Natural killer cell treated with Interleukin-12 subunit alpha and Interleukin-12 subunit beta and Interleukin-15 and Interleukin-18, amount 100 ng/mL, for 72 hours (primary cell): ENCODE results near the gene TSPAN15. TPM values are rescaled to one million over a fixed set of nuclear protein-coding genes. Genes with fewer than 3 reads are reported as not detected.

Experiments
- ATAC-seq, 2 donors: fragments of 150-1000 bp; cut with Tn5 transposase in 1 of 2; sonication (Bioruptor Pico), chemical (Tn5 transposase) in 1 of 2; 2 replicates each; pipeline ENCODE4 v1.10.0; 2021
- DNase-seq: peaks from one replicate; pipeline ENCODE4 v3.0.0; 2022; ENCODE audit warnings: low spot score
- H3K27ac Mint-ChIP-seq, 2 donors: 1 replicate in 1 of 2; 2 replicates in 1 of 2; pipeline ENCODE4 v1.8.0; 2022; ENCODE audit warnings: mixed read lengths in 2 of 2, mild to moderate bottlenecking in 1 of 2, moderate library complexity in 1 of 2
- H3K27me3 Mint-ChIP-seq, 2 donors: 1 replicate in 1 of 2; 2 replicates in 1 of 2; pipeline ENCODE4 v1.8.0; 2022; ENCODE audit warnings: mixed read lengths in 2 of 2
- H3K36me3 Mint-ChIP-seq: one replicate; pipeline ENCODE4 v1.8.0; 2022; ENCODE audit warnings: mixed read lengths
- H3K4me1 Mint-ChIP-seq, 2 donors: 1 replicate in 1 of 2; 2 replicates in 1 of 2; pipeline ENCODE4 v1.8.0; 2022; ENCODE audit warnings: low read depth in 2 of 2, mixed read lengths in 2 of 2, mild to moderate bottlenecking in 1 of 2
- H3K4me3 Mint-ChIP-seq: one replicate; pipeline ENCODE4 v1.8.0; 2022; ENCODE audit warnings: mixed read lengths
- H3K9me3 Mint-ChIP-seq: 2 replicates; pipeline ENCODE4 v1.8.0; 2022; ENCODE audit warnings: mixed read lengths
- total RNA-seq, 2 donors: library from RNA; stranded (reverse); gene quantifications; one replicate each; pipeline ENCODE4 v1.2.3, GENCODE V29; 2022

The TSPAN15 gene
- total RNA-seq, 2 donors from 2014 or later = 1.2 to 1.4 TPM

DNA sequence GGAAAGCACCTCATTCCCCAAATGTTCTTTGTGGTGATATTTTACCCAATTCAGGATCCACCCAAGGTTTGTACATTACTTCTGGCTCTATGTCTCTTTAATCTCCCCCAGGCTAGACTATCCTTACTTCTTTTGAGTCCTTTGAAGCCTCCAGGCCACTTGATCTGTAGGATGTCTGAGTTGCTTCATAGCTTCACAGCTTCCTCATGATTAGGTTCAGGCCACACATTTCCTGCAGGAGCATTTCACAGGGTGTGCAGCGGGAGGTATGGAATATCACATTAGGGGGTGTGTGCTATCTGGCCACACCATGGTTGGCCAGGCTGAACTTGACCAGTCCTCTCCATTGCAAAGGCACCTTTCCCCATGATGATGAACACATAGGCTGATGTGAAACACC lies 18.7 kb downstream of the TSPAN15 start:
- H3K4me1 Mint-ChIP-seq = peaks cover 10 to 18% of the 10 kb centered on the region in 2 donors
- H3K27ac Mint-ChIP-seq = no peak overlapping the region
- ATAC-seq (no peak), DNase-seq (no peak)
- H3K4me3 Mint-ChIP-seq = no peak overlapping the region
- peaks cover 15 to 20% of the 10 kb centered on the region in 2 donors for H3K27me3 Mint-ChIP-seq
- H3K36me3 Mint-ChIP-seq = no peaks in the 10 kb centered on the region
- no peaks in the 10 kb centered on the region for H3K9me3 Mint-ChIP-seq

DNA sequence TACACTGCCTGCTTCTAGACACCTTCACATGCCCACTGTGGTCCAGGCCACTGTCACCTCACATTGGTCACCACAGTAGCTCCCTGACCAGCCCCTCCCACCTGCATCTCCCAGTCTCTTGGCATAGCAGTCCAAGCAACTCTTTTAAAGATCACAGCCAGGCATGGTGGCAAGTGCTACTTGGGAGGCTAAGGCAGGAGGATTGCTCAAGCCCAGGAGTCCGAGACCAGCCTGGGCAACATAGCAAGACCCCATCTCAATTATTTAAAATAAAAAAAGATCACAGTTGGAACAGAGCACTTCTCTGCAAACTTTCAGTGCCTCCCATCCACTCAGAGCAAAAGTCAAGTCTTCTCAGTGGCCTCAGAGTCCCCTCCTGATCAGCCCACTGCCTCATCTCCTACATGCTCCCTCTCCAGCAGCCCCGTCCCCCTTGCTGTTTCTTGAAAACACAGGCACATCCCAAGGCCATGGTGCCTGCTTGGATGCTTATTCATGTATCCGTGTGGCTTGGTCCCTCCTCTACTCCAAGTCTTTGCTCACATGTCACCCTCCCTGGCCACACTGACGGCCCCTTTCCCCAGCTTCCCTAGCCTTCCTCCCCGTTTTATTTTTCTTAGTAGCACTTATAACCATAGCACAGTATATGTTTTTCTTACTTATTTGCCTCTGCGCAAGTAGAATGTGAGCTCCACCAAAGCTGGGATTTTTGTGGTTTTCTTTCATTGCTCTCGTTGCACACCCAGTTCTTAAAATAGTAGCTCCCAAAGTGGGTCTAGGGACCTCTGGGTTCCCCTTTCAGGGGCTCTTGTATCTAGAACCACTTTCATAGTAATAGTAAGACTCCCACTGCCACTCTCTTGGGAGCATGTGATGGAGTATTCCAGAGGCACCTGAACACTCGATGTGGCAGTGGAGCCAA lies 19.5 kb downstream of the TSPAN15 start:
- Mint-ChIP-seq H3K36me3 (no peaks in the 10 kb centered on the region), H3K9me3 (no peaks in the 10 kb centered on the region)

GRCh38 chr10:69472142-69472541 lies 20.9 kb downstream of the TSPAN15 start:
- Mint-ChIP-seq H3K27me3 (peaks cover 15 to 20% of the 10 kb centered on the region in 2 donors), H3K4me3 (no peak overlapping the region), H3K27ac (no peak overlapping the region), H3K4me1 (peaks cover 0 to 2% of the 10 kb centered on the region in 2 donors), H3K9me3 (no peaks in the 10 kb centered on the region), H3K36me3 (no peaks in the 10 kb centered on the region)
- no peak for ATAC-seq
- DNase-seq = no peak

More for the DNA sequence above, 19.5 kb downstream of the TSPAN15 start:
- ATAC-seq = no peak
- Mint-ChIP-seq H3K27me3 (peaks cover 15 to 20% of the 10 kb centered on the region in 2 donors), H3K27ac (no peak overlapping the region), H3K4me3 (no peak overlapping the region), H3K4me1 (peaks cover 3 to 10% of the 10 kb centered on the region in 2 donors)
- DNase-seq = no peak

GRCh38 chr10:69472544-69472943 lies 21.3 kb downstream of the TSPAN15 start:
- no peaks in the 10 kb centered on the region for H3K36me3 Mint-ChIP-seq
- H3K4me1 Mint-ChIP-seq = peaks cover 0 to 2% of the 10 kb centered on the region in 2 donors
- H3K27me3 Mint-ChIP-seq = peaks cover 15 to 20% of the 10 kb centered on the region in 2 donors
- no peaks in the 10 kb centered on the region for H3K9me3 Mint-ChIP-seq
- DNase-seq (no peak), ATAC-seq (no peak)
- H3K27ac Mint-ChIP-seq = no peak overlapping the region
- H3K4me3 Mint-ChIP-seq = no peak overlapping the region

DNA sequence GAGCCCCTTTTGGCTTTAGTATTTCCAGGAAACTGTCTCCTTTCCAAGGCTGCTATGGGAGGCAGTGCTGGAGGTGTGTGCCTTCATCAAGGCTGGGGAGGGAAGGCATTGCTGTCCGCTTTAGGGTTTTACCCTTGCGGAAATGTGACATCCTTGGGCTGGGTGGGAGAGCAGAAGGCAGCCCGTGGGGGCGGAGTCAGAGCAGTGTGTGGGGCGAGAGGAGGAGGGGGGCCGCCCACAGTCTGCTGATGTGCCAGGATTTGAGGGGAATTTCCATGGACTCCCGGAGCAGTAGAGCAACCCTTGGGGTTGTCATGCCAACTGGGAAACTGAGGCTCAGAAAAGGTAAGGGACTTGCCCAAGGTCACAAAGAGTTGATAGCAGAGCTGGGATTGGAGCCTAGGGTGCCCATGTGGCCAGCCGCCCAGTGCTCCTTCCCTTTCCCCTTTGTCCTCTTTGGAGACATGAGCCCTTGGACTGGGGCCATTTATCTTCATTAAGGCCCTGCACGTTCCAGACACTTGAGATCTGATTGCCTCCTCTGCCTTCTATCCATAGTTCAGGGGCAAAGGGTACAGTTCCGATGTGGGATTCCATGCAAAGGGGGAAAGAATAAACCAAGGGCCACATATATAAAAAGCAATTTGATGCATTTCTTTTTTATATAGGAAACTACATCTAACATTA lies 22.2 kb downstream of the TSPAN15 start:
- Mint-ChIP-seq H3K4me3 (no peak overlapping the region), H3K9me3 (no peaks in the 10 kb centered on the region), H3K27ac (no peak overlapping the region)

GRCh38 chr10:69474742-69475432 lies 23.6 kb downstream of the TSPAN15 start:
- H3K27me3 Mint-ChIP-seq = peaks cover 15 to 20% of the 10 kb centered on the region in 2 donors
- H3K36me3 Mint-ChIP-seq = no peaks in the 10 kb centered on the region
- DNase-seq = no peak
- H3K4me1 Mint-ChIP-seq = peaks cover 0 to 2% of the 10 kb centered on the region in 2 donors
- H3K4me3 Mint-ChIP-seq = no peak overlapping the region
- no peak for ATAC-seq
- no peaks in the 10 kb centered on the region for H3K9me3 Mint-ChIP-seq
- H3K27ac Mint-ChIP-seq = no peak overlapping the region

More for the DNA sequence above, 22.2 kb downstream of the TSPAN15 start:
- peaks cover 0 to 2% of the 10 kb centered on the region in 2 donors for H3K4me1 Mint-ChIP-seq
- no peaks in the 10 kb centered on the region for H3K36me3 Mint-ChIP-seq
- ATAC-seq (no peak), DNase-seq (no peak)
- H3K27me3 Mint-ChIP-seq = peaks cover 15 to 20% of the 10 kb centered on the region in 2 donors

DNA sequence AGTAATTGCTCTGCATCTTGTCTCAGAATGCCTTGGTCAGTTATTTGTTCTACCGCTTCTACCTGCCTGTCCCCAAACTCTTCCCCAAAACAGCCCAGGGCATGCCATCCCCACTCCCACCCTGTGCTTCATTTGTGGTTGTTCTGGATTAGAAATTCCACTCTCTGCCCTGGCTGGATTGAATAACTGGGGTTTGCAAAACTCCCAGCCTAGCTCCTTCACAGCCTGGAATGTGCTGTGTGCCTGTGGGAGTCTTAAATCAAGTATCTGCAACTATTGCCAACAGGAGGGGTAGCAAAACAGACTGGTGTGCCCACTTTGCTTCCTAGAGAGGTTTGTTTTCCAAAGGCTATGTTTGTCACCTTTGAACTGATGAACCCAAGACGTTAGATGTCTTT lies 24.2 kb downstream of the TSPAN15 start:
- no peaks in the 10 kb centered on the region for H3K4me1 Mint-ChIP-seq
- DNase-seq (no peak), ATAC-seq (no peak)
- H3K27me3 Mint-ChIP-seq = peaks cover 15 to 18% of the 10 kb centered on the region in 2 donors
- no peaks in the 10 kb centered on the region for H3K36me3 Mint-ChIP-seq
- no peak overlapping the region for H3K4me3 Mint-ChIP-seq
- no peak overlapping the region for H3K27ac Mint-ChIP-seq
- H3K9me3 Mint-ChIP-seq = no peaks in the 10 kb centered on the region

DNA sequence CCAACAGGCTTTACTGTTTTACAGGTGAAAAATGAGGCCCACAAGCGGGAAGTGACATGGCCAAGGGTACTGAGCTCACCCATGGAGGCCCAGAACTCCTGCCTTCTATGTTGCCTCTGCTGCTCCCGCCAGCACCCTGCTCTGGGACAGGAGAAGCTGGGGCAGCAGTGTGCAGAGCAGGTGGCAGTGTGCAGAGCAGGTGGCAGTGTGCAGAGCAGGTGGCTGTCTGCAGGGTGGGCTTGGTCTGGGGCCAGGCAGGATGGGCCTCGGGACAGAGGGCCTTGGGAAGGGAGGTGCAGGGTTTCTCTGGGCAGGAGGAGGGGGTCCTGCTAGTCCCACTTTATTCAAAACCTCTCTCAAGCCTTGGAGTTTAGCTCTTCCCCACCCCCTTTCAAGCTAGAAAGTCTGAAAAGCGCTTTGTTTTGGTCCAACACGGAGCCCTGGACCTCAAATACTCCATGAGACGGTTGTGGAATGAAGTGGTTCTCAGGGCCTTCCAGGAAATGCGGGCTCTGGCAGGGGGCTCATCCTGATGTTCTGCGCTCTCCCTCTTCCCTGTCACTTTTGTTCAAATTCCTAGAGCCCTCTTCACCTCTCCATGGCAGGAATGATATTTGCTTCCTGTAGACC lies 26.8 kb downstream of the TSPAN15 start:
- Mint-ChIP-seq H3K27ac (no peak overlapping the region), H3K9me3 (no peaks in the 10 kb centered on the region), H3K27me3 (peaks cover 2 to 3% of the 10 kb centered on the region in 2 donors), H3K4me3 (no peak overlapping the region), H3K36me3 (no peaks in the 10 kb centered on the region), H3K4me1 (no peaks in the 10 kb centered on the region)
- no peak for ATAC-seq
- no peak for DNase-seq

DNA sequence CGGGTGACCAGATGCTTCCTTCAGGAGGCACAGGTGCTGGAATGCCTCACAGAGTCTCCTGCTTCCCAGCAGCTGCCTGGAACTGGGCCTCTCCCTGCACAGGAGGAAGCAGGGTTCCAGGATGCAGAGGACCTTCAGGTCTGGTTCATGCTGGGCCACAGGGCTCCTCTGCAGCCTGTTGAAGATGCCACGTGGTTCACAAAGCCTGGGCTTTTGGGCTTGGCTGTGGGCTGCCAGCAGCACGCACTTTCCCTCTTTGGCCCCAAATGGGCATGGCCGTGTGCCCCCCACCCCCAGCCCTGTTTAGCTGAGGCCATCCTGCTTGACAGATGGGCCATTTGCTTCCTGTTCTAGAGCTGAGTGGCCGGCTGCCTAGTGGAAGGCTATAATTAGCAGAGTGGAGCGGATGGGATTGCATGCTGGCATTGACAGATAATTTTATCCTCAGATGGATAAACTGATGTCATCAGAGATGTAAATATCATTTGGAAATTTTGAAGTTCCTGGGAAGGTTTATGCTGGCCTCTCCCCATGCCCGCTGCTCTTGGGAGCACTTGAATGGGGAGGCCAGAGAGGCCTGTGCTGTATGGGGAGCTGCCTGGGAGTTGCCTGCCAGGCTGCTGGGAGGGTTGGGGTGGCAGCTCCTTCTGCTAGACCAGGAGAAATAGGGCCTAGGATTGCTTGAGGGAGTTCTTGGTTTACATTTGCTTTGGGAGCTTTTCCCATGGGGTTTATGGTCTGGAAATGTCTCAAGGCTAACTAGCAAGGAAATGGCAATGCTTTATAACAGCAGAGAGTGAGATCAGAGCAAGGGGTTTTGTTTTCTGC lies 28.2 kb downstream of the TSPAN15 start:
- H3K4me3 Mint-ChIP-seq = no peak overlapping the region
- H3K4me1 Mint-ChIP-seq = peaks cover 0 to 3% of the 10 kb centered on the region in 2 donors
- ATAC-seq = no peak
- no peak overlapping the region for H3K27ac Mint-ChIP-seq
- no peaks in the 10 kb centered on the region for H3K9me3 Mint-ChIP-seq
- peaks cover 0 to 3% of the 10 kb centered on the region in 2 donors for H3K27me3 Mint-ChIP-seq
- DNase-seq = no peak
- no peaks in the 10 kb centered on the region for H3K36me3 Mint-ChIP-seq

DNA sequence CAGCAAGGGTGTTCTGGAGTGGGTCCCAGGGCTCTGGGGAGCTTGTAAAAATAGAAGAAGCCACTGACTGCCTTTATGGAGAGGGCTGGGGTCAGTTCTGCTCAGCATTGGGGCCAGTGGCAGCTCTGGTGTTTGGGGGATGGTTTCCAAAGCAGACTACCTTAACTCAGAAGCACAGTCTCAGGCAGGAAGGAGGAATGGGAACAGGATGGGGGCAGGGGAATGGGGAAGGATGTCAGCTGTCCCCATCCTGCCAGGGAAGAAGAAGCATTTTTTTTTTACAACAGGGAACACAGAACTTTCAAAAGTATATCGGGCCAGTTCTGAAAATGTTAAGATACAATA lies 28.8 kb downstream of the TSPAN15 start:
- no peak for DNase-seq
- H3K9me3 Mint-ChIP-seq = no peaks in the 10 kb centered on the region
- no peak for ATAC-seq
- H3K27me3 Mint-ChIP-seq = peaks cover 0 to 3% of the 10 kb centered on the region in 2 donors
- no peak overlapping the region for H3K27ac Mint-ChIP-seq
- peaks cover 0 to 3% of the 10 kb centered on the region in 2 donors for H3K4me1 Mint-ChIP-seq
- no peaks in the 10 kb centered on the region for H3K36me3 Mint-ChIP-seq
- no peak overlapping the region for H3K4me3 Mint-ChIP-seq

- DNase-seq = no peak
- peaks cover 0 to 3% of the 10 kb centered on the region in 2 donors for H3K27me3 Mint-ChIP-seq
- no peak for ATAC-seq
- no peaks in the 10 kb centered on the region for H3K36me3 Mint-ChIP-seq
- no peaks in the 10 kb centered on the region for H3K9me3 Mint-ChIP-seq
- H3K4me3 Mint-ChIP-seq = no peak overlapping the region
- peaks cover 0 to 3% of the 10 kb centered on the region in 2 donors for H3K4me1 Mint-ChIP-seq
- H3K27ac Mint-ChIP-seq = no peak overlapping the region
Measured at GRCh38 chr10:69481305-69481704, 30.0 kb downstream of the TSPAN15 start.

DNA sequence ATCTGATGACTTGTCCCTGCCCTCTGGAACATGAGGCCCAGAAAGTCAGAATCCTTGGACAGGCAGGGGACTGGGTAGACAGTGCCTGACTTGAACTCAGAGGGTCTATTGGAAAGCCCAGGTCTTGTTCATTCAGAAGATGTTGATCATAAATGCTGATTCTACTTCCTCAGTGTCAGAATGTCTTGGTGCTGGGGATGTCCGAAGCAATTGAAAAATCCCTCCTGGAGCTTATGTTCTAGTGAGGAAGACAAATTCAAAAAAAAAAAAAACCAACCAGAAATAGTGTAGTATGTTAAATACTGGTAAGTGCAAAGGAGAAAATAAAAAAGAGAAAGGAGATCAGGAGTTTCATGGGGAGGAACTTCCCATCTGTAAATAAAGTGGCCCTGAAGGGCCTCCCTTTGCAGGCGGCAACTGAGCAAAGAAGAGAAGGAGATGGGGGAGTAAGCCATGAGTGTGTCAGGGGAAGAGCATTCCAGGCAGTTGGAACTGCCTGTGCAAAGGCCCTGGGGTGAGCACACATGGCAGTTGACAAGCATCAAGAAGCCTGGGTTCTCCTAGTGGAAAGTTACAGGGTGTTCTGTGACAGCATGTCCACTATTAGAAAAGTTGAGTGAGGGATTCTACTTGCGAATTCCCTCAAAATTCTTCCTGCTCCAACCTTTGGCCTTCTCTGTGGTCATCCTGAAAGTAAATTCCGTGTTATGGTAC lies 30.7 kb downstream of the TSPAN15 start:
- no peak overlapping the region for H3K27ac Mint-ChIP-seq
- peaks cover 0 to 3% of the 10 kb centered on the region in 2 donors for H3K27me3 Mint-ChIP-seq
- ATAC-seq (no peak), DNase-seq (no peak)
- no peak overlapping the region for H3K4me3 Mint-ChIP-seq
- H3K9me3 Mint-ChIP-seq = no peaks in the 10 kb centered on the region
- H3K4me1 Mint-ChIP-seq = peaks cover 0 to 3% of the 10 kb centered on the region in 2 donors
- H3K36me3 Mint-ChIP-seq = no peaks in the 10 kb centered on the region
